ENCODE results near the gene CMA1.

GRCh38 chr14:24514209-24514608 is 6.1 kb upstream of the CMA1 start:
- no peak for TF ChIP-seq CTCF (IDR thresholded peaks at IDR 0.05)
- TF ChIP-seq POLR2A (IDR thresholded peaks at IDR 0.05): no peak
- TF ChIP-seq POLR2AphosphoS5 (IDR thresholded peaks at IDR 0.05): no peak
- no peak for TF ChIP-seq EP300 (IDR thresholded peaks at IDR 0.05)
